Pons (tissue), 1 donor: ENCODE data around the gene CTCFL.
"Not testable (repeated sequence)": the region's sequence is repeated elsewhere in the genome, so short reads cannot be mapped to it uniquely, and the experiment has no call there.

Experiments
- DNase-seq: peaks from one replicate; pipeline ENCODE4 v3.0.0-alpha.2; 2016; ENCODE audit warnings: low spot score

The CTCFL gene

GRCh38 chr20:57480444-57481160 is 44.3 kb downstream of the CTCFL start:
- DNase-seq = no peak

- no peak for DNase-seq
Observed at GRCh38 chr20:57479196-57479595, 45.7 kb downstream of the CTCFL start.

- no peak for DNase-seq
Observed at GRCh38 chr20:57478176-57478575, 46.8 kb downstream of the CTCFL start.

GRCh38 chr20:57476641-57477461 is 48.1 kb downstream of the CTCFL start:
- no peak for DNase-seq

- DNase-seq = no peak
Observed at GRCh38 chr20:57476084-57476526, 48.8 kb downstream of the CTCFL start.

- no peak for DNase-seq
Observed at GRCh38 chr20:57475388-57476083, 49.4 kb downstream of the CTCFL start.

GRCh38 chr20:57474816-57475215 is 50.1 kb downstream of the CTCFL start:
- DNase-seq = no peak

- no peak for DNase-seq
Observed at GRCh38 chr20:57474205-57474604, 50.7 kb downstream of the CTCFL start.

- DNase-seq = peak; percentile 42
Observed at GRCh38 chr20:57473246-57474048, 51.5 kb downstream of the CTCFL start.

- DNase-seq = not testable (repeated sequence)
Observed at GRCh38 chr20:57472474-57472873, 52.5 kb downstream of the CTCFL start.

GRCh38 chr20:57471496-57472372 is 53.2 kb downstream of the CTCFL start:
- no peak for DNase-seq

GRCh38 chr20:57470666-57471495 is 54.1 kb downstream of the CTCFL start:
- DNase-seq = no peak

GRCh38 chr20:57470212-57470522 is 54.8 kb downstream of the CTCFL start:
- DNase-seq = no peak

GRCh38 chr20:57469418-57470211 is 55.3 kb downstream of the CTCFL start:
- no peak for DNase-seq

GRCh38 chr20:57468523-57469417 is 56.2 kb downstream of the CTCFL start:
- no peak for DNase-seq

GRCh38 chr20:57467742-57468141 is 57.2 kb downstream of the CTCFL start:
- no peak for DNase-seq

- no peak for DNase-seq
Observed at GRCh38 chr20:57465943-57466342, 59.0 kb downstream of the CTCFL start.

GRCh38 chr20:57465486-57465885 is 59.5 kb downstream of the CTCFL start:
- DNase-seq = no peak
